ENCODE results near the gene RETREG1. TPM values are rescaled to one million over a fixed set of nuclear protein-coding genes. Genes with fewer than 3 reads are reported as not detected.

The RETREG1 gene
- total and polyA plus RNA-seq, 2 donors (not counting 3 experiments of a cell fraction or from before 2014, with no cell fraction given) = 0.46 TPM; not detected in 1

- H3K36me3 ChIP-seq (ENCODE audit: control insufficient read depth in 2 of 2, extremely low read depth in 1 of 2, insufficient read depth in 2 of 2, low read length in 2 of 2) = no peaks in the 10 kb centered on the region
- no TSS peak for BruUV-seq (replicated peaks)
- no peaks in the 10 kb centered on the region for H3K79me2 ChIP-seq (ENCODE audit: control insufficient read depth, insufficient read depth, low read length)
- no peak overlapping the region for H2AFZ ChIP-seq (ENCODE audit: low read depth, low read length)
- no peaks in the 10 kb centered on the region for H4K20me1 ChIP-seq (replicated peaks; ENCODE audit: control insufficient read depth, extremely low read depth, insufficient read depth, low read length)
- FAIRE-seq = no peak
- DNase-seq (ENCODE audit: low read depth, low spot score) = no peak
- H3K27me3 ChIP-seq (ENCODE audit: control insufficient read depth in 2 of 2, insufficient read depth in 2 of 2, low read length in 2 of 2) = peaks cover 3 to 13% of the 10 kb centered on the region in 2 experiments
- TF ChIP-seq POLR2AphosphoS5 (IDR thresholded peaks at IDR 0.05; ENCODE audit: insufficient read depth, low read depth, low read length) (no peak), MAX (IDR thresholded peaks at IDR 0.05; ENCODE audit: insufficient read depth, insufficient read length) (no peak), JUN (IDR thresholded peaks at IDR 0.05; ENCODE audit: borderline replicate concordance, insufficient read depth, insufficient read length, low read depth) (no peak), GATA2 (IDR thresholded peaks at IDR 0.05; ENCODE audit: insufficient read depth, insufficient read length, low read depth, low read length) (no peak), CTCF (IDR thresholded peaks at IDR 0.05; ENCODE audit: extremely low read depth in 1 of 2, insufficient read depth in 1 of 2, low read depth in 1 of 2, low read length in 2 of 2) (no peak), FOS (IDR thresholded peaks at IDR 0.05; ENCODE audit: borderline replicate concordance, insufficient read depth, low read length) (no peak), EZH2 (IDR thresholded peaks at IDR 0.05; ENCODE audit: borderline replicate concordance, low read depth, low read length, severe bottlenecking) (no peak), MYC (IDR thresholded peaks at IDR 0.05; ENCODE audit: low read depth, low read length) (no peak), POLR2A (IDR thresholded peaks at IDR 0.05; ENCODE audit: low read depth, low read length) (no peak)
- H3K4me3 ChIP-seq (replicated peaks in 1 of 3; ENCODE audit: insufficient read depth in 1 of 3, low read depth in 1 of 3, low read length in 3 of 3) = no peak overlapping the region
- H3K27ac ChIP-seq (ENCODE audit: insufficient read depth, low read depth, low read length) = no peak overlapping the region
- H3K9ac ChIP-seq (replicated peaks; ENCODE audit: extremely low read depth, insufficient read depth, low read length) = no peak overlapping the region
- no peaks in the 10 kb centered on the region for H3K9me3 ChIP-seq (replicated peaks; ENCODE audit: control insufficient read depth, insufficient read depth, low read length)
- no peaks in the 10 kb centered on the region for H3K9me1 ChIP-seq (replicated peaks; ENCODE audit: control insufficient read depth, extremely low read depth, insufficient read depth, low read length)
- CTCF ChIA-PET = interaction anchor here (0.8 to 1.3 kb wide), 2 partner anchors 24 to 271 kb away, joined by 3 read pairs; no protein-coding TSS in a partner anchor
- dilution Hi-C loops (cut with MboI; ENCODE audit: extremely low pct_ligation_motif_present, low sequenced_read_pairs) (no loop called here), intact Hi-C loops (cut with micrococcal nuclease) (no loop called here)
- H3K4me1 ChIP-seq (ENCODE audit: control insufficient read depth, extremely low read depth, insufficient read depth, low read length) = no peaks in the 10 kb centered on the region
- POLR2A ChIA-PET = no interaction called here
- no peak overlapping the region for H3K4me2 ChIP-seq (ENCODE audit: insufficient read depth, low read length)
Measured at GRCh38 chr5:16431490-16431889, 185.3 kb downstream of the RETREG1 start.
